HFFc6 (cell line): ENCODE results near the gene RHOJ. TPM values are rescaled to one million over a fixed set of nuclear protein-coding genes. Genes with fewer than 3 reads are reported as not detected.
"Not testable (repeated sequence)": the region's sequence is repeated elsewhere in the genome, so short reads cannot be mapped to it uniquely, and the experiment has no call there.

Source experiments
- DNase-seq: peaks from one replicate; pipeline ENCODE4 v3.0.0-alpha.2; 2018
- H3K27ac Mint-ChIP-seq: 2 replicates; pipeline ENCODE4 v1.8.0; 2020; ENCODE audit warnings: mild to moderate bottlenecking, mixed read lengths
- H3K27me3 Mint-ChIP-seq: 2 replicates; pipeline ENCODE4 v1.8.0; 2021; ENCODE audit warnings: mild to moderate bottlenecking, moderate library complexity, mixed read lengths; ENCODE audit not compliant: insufficient read depth
- H3K36me3 Mint-ChIP-seq: 2 replicates; pipeline ENCODE4 v1.8.0; 2021; ENCODE audit warnings: low read depth, mixed read lengths
- H3K4me1 Mint-ChIP-seq: 2 replicates; pipeline ENCODE4 v1.8.0; 2020; ENCODE audit warnings: low read depth, mixed read lengths
- H3K4me3 Mint-ChIP-seq: 2 replicates; pipeline ENCODE4 v1.8.0; 2020; ENCODE audit warnings: mild to moderate bottlenecking, moderate library complexity, mixed read lengths
- H3K9me3 Mint-ChIP-seq: 2 replicates; pipeline ENCODE4 v1.8.0; 2020; ENCODE audit warnings: mild to moderate bottlenecking, mixed read lengths
- total RNA-seq, 6 experiments: library from RNA; stranded (reverse); fragmentation: NEBNext Ultra II Directional; extraction: Animal tissue kit (Norgen Biotek cat#: 25700); gene quantifications; 2 replicates in 1 of 6; 3 replicates in 5 of 6; pipeline ENCODE4 v1.2.3, GENCODE V29; 2021
- TF ChIP-seq, protein P1 (sequence below): fragments of 200-600 bp; sonication (generic); IDR thresholded peaks from 2 replicates; pipeline ENCODE4 v1.5.0; 2021; ENCODE audit warnings: antibody characterized with exemption, mild to moderate bottlenecking

The RHOJ gene
- total RNA-seq, 6 experiments from 2014 or later: 6.1 to 8.3 (median 7.1) TPM

DNA sequence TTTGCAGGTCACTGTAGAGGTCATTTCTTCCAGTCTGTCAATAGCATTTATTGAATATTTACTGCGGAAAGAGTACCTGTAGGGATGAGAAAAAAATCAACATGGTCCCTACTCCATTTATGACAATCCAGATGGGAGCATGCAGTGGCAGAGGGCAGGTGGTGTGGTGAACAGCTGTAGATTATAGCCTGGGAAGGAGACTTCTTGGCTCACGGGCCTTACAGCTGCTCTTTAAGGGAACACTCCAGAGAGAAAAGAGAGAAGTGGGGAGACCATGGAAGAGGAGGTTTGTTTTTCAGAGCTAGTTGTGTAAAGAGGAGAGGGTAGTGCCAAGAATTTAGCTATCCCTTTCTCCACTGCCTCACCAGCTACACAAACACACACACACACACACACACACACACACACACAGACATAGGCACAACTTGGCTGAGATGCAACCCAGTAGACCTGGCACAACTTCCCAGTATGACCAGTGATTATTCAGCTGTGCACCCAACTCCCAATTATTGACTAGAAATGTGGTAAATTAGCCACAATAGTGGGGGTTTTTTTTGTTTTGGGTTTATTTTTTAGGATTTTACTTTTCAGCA is 73.4 kb downstream of the RHOJ start:
- no peak for DNase-seq
- no peak overlapping the region for H3K27ac Mint-ChIP-seq
- TF ChIP-seq, protein P1, sequence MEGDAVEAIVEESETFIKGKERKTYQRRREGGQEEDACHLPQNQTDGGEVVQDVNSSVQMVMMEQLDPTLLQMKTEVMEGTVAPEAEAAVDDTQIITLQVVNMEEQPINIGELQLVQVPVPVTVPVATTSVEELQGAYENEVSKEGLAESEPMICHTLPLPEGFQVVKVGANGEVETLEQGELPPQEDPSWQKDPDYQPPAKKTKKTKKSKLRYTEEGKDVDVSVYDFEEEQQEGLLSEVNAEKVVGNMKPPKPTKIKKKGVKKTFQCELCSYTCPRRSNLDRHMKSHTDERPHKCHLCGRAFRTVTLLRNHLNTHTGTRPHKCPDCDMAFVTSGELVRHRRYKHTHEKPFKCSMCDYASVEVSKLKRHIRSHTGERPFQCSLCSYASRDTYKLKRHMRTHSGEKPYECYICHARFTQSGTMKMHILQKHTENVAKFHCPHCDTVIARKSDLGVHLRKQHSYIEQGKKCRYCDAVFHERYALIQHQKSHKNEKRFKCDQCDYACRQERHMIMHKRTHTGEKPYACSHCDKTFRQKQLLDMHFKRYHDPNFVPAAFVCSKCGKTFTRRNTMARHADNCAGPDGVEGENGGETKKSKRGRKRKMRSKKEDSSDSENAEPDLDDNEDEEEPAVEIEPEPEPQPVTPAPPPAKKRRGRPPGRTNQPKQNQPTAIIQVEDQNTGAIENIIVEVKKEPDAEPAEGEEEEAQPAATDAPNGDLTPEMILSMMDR: no peak
- no peak overlapping the region for H3K4me3 Mint-ChIP-seq
- H3K4me1 Mint-ChIP-seq: no peaks in the 10 kb centered on the region
- H3K27me3 Mint-ChIP-seq: peaks cover 1% of the 10 kb centered on the region; the same call in 1 of the 2 replicates
- H3K36me3 Mint-ChIP-seq: no peaks in the 10 kb centered on the region
- no peaks in the 10 kb centered on the region for H3K9me3 Mint-ChIP-seq

DNA sequence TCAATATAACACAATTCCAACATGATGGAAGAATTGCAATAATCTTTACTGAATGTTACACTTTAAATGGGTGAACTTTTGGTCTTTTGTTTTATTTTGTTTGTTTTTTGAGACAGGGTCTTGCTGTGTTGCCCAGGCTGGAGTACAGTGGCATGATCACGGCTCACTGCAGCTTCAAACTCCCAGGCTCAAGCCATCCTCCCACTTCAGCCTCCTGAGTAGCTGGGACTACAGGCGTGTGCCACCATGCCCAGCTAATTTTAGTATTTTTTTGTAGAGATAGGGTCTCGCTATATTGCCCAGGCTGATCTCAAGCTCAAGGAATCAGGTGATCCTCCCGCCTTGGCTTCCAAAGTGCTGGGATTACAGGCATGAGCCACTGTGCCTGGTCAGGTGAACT is 75.7 kb downstream of the RHOJ start:
- H3K36me3 Mint-ChIP-seq, H3K9me3 Mint-ChIP-seq, H3K4me1 Mint-ChIP-seq, H3K4me3 Mint-ChIP-seq, DNase-seq, H3K27ac Mint-ChIP-seq, H3K27me3 Mint-ChIP-seq: not testable (repeated sequence)

GRCh38 chr14:63282997-63283883 is 79.0 kb downstream of the RHOJ start:
- Mint-ChIP-seq H3K9me3 (no peaks in the 10 kb centered on the region), H3K27ac (no peak overlapping the region), H3K36me3 (no peaks in the 10 kb centered on the region), H3K4me3 (no peak overlapping the region), H3K27me3 (no peaks in the 10 kb centered on the region), H3K4me1 (no peaks in the 10 kb centered on the region)
- TF ChIP-seq, protein P1: no peak
- no peak for DNase-seq

DNA sequence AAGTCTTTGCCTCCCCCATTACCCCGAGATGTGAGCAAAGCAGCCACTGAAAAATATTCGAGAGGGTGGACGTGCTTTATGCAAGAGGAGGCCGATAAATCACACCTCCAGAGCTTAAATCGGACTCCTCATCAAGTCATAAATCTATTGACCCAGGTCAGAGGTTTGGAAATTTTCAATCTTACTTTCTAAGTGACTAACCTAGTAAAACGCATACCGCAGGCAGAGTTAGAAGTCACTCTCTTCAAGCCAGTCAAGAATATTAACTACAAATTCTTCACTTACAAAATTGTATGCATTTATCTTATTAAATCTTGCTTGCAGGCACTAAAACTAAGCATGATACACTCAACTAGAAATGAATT is 79.6 kb downstream of the RHOJ start:
- no peak for DNase-seq
- H3K27ac Mint-ChIP-seq: no peak overlapping the region
- H3K4me3 Mint-ChIP-seq: no peak overlapping the region
- no peaks in the 10 kb centered on the region for H3K27me3 Mint-ChIP-seq
- no peaks in the 10 kb centered on the region for H3K9me3 Mint-ChIP-seq
- TF ChIP-seq, protein P1: no peak
- no peaks in the 10 kb centered on the region for H3K36me3 Mint-ChIP-seq
- no peaks in the 10 kb centered on the region for H3K4me1 Mint-ChIP-seq

DNA sequence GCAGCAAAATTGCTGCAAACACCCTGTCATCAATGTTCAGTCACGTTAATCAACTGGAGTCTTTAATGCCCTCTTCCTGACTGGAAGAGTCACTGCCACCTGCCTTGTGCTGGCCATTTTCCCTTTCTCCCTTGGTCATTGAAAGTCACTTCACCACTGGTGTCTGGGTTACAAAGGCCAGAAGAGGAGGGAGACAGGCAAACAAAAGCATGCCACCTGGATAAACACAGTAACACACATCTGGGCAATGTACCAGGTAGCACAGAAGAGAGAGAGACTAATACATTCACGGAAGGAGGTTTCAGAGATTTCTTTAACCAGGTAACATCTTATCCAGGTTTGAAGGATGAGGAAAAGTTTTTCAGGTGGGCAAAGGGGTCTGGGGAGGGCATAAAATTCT is 81.8 kb downstream of the RHOJ start:
- TF ChIP-seq, protein P1: no peak
- DNase-seq: no peak
- no peaks in the 10 kb centered on the region for H3K27me3 Mint-ChIP-seq
- H3K27ac Mint-ChIP-seq: no peak overlapping the region
- no peaks in the 10 kb centered on the region for H3K36me3 Mint-ChIP-seq
- no peaks in the 10 kb centered on the region for H3K9me3 Mint-ChIP-seq
- no peak overlapping the region for H3K4me3 Mint-ChIP-seq
- peaks cover 6% of the 10 kb centered on the region; the same call in 1 of the 2 replicates for H3K4me1 Mint-ChIP-seq
